Kidney epithelial cell (primary cell): ENCODE measurements around the gene UBAC2. TPM values are rescaled to one million over a fixed set of nuclear protein-coding genes. Genes with fewer than 3 reads are reported as not detected.

ENCODE experiments used
- DNase-seq: peaks from one replicate; pipeline ENCODE4 v3.0.0-alpha.2; 2010; ENCODE audit warnings: low read depth
- H3K27me3 ChIP-seq: 2 replicates; pipeline ENCODE4 v1.6.0; 2011; ENCODE audit warnings: low read length; ENCODE audit not compliant: control insufficient read depth, insufficient read depth
- H3K36me3 ChIP-seq: 2 replicates; pipeline ENCODE4 v1.5.1; 2011; ENCODE audit warnings: low read length; ENCODE audit not compliant: control insufficient read depth, insufficient read depth
- H3K4me3 ChIP-seq: 2 replicates; pipeline ENCODE4 v1.5.1; 2011; ENCODE audit warnings: low read depth, mild to moderate bottlenecking, control low read depth, low read length
- total RNA-seq: library from RNA; depleted of rRNA; stranded (reverse); fragments of >200 nt; gene quantifications from 2 replicates; pipeline ENCODE4 v1.2.3, GENCODE V29; 2015
- TF ChIP-seq, protein P1 (sequence below): IDR thresholded peaks from 2 replicates; pipeline ENCODE4 v1.5.1; 2011; ENCODE audit warnings: mild to moderate bottlenecking, moderate library complexity, low read length, control low read depth, inconsistent platforms; ENCODE audit not compliant: insufficient read depth, poor library complexity, severe bottlenecking

UBAC2 gene
- total RNA-seq, 1 donor from 2014 or later = 83.6 TPM

GRCh38 chr13:99367106-99367616, 166.5 kb downstream of the UBAC2 start:
- no peak for DNase-seq
- H3K27me3 ChIP-seq = no peaks in the 10 kb centered on the region

DNA sequence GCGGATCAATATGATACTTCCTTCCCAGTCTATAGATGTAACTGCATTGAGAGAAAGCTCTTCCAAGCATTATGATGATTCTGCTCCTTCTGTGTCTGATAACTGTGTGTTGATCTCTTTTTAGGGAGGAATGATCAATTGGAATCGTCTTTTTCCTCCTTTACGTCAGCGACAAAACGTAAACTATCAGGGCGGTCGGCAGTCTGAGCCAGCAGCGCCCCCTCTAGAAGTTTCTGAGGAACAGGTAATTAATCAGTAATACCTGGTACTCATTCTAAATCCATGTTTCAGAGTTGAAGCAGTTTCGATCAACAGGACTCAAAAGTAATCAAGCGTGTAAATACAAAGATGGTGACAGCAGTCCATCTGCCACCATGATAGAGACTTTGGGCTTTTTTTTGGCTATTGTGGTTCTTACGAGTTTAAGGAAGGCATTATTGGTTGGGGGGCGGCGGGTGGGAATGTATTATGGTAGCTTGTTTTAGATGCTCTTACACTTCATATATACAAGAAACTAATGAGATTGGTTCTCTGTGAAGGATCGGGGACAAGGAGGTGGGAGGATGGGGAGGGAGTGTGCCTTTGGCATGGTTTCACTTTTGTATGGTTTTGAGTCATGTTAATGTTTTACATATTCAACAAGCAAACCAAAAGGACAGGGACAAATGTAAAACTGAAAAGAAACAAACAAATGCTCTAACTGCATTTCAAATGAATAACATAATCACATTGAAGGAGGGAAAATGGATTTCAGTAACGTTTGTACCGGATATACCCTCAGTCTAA, 167.2 kb downstream of the UBAC2 start:
- no peak for DNase-seq
- TF ChIP-seq, protein P1, sequence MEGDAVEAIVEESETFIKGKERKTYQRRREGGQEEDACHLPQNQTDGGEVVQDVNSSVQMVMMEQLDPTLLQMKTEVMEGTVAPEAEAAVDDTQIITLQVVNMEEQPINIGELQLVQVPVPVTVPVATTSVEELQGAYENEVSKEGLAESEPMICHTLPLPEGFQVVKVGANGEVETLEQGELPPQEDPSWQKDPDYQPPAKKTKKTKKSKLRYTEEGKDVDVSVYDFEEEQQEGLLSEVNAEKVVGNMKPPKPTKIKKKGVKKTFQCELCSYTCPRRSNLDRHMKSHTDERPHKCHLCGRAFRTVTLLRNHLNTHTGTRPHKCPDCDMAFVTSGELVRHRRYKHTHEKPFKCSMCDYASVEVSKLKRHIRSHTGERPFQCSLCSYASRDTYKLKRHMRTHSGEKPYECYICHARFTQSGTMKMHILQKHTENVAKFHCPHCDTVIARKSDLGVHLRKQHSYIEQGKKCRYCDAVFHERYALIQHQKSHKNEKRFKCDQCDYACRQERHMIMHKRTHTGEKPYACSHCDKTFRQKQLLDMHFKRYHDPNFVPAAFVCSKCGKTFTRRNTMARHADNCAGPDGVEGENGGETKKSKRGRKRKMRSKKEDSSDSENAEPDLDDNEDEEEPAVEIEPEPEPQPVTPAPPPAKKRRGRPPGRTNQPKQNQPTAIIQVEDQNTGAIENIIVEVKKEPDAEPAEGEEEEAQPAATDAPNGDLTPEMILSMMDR = no peak
- Histone ChIP-seq H3K4me3 (no peak overlapping the region), H3K27me3 (no peaks in the 10 kb centered on the region), H3K36me3 (no peaks in the 10 kb centered on the region)

More at GRCh38 chr13:99367106-99367616, 166.5 kb downstream of the UBAC2 start:
- Histone ChIP-seq H3K36me3 (no peaks in the 10 kb centered on the region), H3K4me3 (no peak overlapping the region)
- TF ChIP-seq, protein P1 = no peak

DNA sequence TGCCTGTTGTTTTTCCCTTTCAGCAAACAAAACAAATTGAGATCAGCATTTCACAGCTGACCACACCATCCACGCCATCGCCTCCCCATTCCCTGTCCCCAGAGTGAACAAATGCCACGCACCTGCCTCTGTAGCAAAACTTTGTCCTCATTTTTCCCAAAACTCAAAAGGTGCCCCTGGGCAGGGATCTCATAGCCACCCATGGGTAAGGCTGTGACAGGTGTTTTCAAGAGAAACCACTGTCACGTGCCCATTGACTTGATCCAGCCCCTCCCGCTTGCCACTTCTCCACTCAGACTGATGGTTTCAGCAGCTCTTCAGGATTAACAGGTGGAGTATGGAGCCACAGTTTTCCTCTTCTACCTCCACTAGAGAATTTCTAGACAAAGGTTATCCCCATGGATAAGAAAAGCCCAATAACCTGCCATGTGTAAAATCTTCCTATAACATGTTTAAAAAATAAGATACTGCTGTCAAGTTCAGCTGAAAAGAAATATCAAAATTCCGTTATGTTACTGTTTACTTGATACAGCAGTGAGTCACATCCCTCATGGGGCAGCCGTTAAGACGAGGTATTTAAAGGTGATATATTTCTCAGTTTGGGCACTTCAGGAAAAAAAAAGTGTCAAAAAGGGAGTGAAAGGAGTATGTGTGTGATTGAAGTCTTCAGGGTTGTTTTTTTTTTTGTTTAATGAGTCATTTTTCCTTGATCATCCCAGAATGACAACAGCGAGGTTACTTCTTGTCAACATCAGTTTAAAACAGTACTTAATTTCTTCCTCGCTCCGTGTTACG, 170.0 kb downstream of the UBAC2 start:
- H3K36me3 ChIP-seq = no peaks in the 10 kb centered on the region
- no peaks in the 10 kb centered on the region for H3K27me3 ChIP-seq
- H3K4me3 ChIP-seq = no peak overlapping the region
- no peak for DNase-seq
- TF ChIP-seq, protein P1 = no peak

- Histone ChIP-seq H3K4me3 (no peak overlapping the region), H3K27me3 (no peaks in the 10 kb centered on the region), H3K36me3 (no peaks in the 10 kb centered on the region)
- no peak for DNase-seq
- TF ChIP-seq, protein P1 = no peak
Measured at GRCh38 chr13:99371956-99372355, 171.3 kb downstream of the UBAC2 start.

DNA sequence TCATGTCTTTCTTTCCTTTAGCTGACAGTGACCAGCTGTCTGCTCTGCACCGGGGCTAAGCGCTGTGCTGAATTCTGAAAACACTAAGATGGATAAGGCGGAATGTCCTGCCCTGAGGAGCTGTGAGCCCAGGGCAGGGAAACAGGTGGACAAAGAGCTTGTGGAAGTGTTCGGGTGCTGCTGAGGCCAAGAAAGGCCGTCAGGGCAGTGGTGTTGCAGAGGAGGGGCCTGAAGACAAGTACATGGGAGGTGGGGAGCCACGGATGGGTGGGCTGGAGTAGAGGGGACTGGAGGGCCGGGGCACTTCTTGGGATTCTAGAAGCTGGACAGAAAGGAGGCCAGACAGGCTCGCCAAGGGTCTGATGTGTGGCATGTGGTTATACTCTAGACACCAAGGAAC, 172.8 kb downstream of the UBAC2 start:
- no peaks in the 10 kb centered on the region for H3K27me3 ChIP-seq
- no peak overlapping the region for H3K4me3 ChIP-seq
- no peaks in the 10 kb centered on the region for H3K36me3 ChIP-seq
- TF ChIP-seq, protein P1 = no peak
- DNase-seq = no peak
